ENCODE measurements around the gene TLR8.

The TLR8 gene

GRCh38 chrX:12970691-12971202 is 64.3 kb downstream of the TLR8 start:
- DNase-seq: peak; percentile 39

GRCh38 chrX:12971282-12972003 is 65.0 kb downstream of the TLR8 start:
- DNase-seq: no peak

- DNase-seq: no peak
Observed at GRCh38 chrX:12972243-12972642, 65.8 kb downstream of the TLR8 start.
